Activated CD8-positive, alpha-beta memory T cell treated with anti-CD3 and anti-CD28 coated beads, Interleukin-2, amount 50 U/mL, for 1 hour (primary cell): ENCODE measurements around the gene FAM43A.

Experiments used
- DNase-seq: peaks from one replicate; pipeline ENCODE4 v3.0.0-alpha.2; 2020; ENCODE audit errors: extremely low read depth

The FAM43A gene, protein sequence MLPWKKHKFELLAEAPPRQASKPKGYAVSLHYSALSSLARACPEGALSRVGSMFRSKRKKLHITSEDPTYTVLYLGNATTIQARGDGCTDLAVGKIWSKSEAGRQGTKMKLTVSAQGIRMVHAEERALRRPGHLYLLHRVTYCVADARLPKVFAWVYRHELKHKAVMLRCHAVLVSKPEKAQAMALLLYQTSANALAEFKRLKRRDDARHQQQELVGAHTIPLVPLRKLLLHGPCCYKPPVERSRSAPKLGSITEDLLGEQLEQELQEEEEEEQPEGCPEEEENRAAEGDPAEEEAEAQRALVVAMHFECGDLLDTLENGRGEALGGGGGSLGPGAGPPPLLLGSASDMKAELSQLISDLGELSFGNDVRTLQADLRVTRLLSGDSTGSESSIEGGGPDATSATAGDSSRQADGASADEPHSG

DNA sequence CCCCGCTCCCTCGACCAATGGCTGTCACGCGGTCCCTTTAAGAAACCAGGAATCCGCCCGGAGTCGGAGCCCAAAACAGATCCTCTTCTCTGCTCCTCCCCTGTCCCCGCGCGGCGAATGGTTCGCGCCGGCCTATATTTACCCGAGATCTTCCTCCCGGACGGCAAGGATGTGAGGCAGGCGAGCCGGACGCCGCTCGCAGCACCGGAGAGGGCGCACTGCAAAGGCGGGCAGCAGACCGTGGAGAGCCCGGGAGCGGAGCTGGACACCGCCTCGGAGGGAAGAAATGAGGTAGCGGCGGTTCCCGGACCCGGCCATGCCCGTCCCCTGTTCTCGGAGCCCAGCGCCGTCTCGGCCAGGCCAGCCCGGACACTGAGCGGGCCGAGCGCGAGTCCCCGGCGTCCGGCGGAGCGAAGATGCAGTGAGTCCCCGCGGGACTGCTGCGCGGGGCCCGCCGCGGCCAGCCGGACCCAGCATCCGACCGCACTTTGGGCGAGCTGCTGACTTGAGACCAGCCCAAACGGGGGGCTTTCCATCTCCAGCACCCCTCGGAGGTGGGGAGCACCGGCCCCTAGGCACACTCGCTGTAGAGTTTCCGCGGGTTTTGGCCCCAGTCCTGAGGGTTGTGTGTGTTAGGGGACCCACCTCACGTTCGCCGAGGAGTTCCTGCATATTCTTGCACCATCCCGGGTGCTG is at the start of gene FAM43A:
Gene FAM43A, plus strand, starts transcription at position 166 of the 696 bp plus-strand sequence. CDS start 944 bp downstream, outside the sequence.
- DNase-seq: no peak

DNA sequence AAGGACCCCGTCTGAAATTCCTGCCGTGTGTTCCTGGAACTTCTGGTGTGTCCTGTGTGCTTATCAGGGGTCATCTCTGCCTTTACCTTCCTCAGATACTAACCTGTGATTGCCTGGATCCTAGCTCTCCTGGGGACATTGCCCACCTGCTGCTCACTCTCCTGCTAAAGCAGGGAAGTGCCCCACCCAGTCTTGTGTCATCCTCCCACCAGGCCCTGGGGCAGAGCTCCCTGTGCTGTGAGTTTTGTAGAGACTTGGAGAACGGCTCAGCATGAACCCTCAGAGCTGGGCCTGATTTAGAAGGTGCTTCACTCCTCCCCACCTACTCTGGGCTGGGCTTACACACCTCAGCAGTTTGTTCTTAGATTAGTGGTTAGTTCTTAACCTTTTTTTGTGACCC is 48.6 kb upstream of the FAM43A start:
- no peak for DNase-seq

DNA sequence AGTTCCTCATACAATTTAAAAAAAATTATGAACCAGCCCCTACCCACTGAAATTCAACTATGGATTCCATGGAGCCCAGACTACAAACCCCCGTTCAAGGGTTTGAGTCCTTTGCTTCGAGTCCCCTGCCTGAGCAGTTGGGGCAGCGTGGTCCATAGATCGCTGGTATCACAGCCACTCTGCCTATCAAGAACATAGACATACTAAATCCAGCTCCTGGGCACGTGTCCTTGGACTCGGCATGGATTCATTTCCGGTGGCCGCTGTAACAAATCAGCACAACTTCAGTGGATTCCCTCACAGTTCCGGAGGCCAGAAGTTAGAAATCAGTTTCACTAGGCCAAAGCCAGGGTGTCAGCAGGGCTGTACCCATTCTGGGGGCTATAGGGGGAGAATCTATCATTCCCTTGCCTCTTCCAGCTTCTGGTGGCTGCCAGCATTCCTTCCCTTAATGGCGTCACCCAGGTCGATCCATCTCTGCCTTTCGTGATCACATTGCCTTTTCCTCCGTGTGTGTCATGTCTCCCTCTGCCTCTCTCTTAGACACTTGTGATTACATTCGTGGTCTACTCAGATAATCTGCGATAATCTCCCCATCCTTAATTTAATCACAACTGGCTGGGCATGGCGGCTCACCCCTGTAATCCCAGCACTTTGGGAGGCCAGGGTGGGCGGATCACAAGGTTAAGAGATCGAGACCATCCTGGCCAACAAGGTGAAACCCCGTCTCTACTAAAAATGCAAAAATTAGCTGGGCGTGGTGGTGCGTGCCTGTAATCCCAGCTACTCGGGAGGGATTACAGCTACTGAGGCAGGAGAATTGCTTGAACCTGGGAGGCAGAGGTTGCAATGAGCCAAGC is 47.9 kb upstream of the FAM43A start:
- no peak for DNase-seq

DNA sequence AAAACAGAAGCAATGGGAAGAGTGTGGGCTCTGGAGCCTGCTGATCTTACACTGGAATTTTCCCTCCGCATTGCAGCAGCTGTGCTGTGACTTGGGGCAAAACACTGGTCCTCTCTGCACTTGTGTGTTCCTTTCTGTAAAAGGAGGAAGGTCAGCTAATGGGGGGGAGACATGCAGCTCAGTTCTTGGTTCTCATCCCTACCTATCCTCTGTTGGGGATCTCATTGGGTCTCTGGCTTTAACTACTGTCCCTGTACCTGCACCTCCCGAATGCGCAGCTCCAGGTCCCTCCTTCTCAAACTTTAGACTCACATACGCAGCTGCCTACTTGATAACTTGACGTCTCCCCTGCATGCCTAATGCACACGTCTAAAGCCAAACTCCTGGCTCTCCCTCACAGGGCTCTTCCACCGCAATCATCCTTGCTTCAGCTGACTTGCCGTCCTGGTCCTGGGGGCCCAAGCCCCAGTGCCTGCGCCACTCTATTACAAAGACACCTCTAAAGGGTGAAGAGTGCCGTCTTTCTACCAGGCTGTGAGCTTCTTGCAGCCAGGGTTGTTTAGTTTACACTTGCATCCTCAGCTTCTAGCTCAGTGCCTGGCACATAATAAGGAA is 46.6 kb upstream of the FAM43A start:
- no peak for DNase-seq

DNA sequence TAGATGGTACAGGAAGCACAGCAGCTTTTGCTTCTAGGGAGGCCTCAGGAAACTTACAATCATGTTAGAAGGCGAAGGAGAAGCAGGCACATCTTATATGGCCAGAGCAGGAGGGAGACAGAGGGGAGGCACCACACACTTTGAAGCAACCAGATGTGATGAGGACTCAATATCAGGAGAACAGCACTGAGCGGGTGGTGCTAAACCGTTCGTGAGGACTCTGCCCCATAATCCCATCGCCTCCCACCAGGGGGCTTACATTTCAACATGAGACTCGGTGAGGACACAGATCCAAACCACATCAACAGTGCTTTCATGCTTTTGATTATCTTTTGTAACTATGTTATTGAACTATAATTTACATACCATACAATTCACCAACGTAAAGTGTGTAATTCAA is 44.9 kb upstream of the FAM43A start:
- DNase-seq: peak; percentile 19

DNA sequence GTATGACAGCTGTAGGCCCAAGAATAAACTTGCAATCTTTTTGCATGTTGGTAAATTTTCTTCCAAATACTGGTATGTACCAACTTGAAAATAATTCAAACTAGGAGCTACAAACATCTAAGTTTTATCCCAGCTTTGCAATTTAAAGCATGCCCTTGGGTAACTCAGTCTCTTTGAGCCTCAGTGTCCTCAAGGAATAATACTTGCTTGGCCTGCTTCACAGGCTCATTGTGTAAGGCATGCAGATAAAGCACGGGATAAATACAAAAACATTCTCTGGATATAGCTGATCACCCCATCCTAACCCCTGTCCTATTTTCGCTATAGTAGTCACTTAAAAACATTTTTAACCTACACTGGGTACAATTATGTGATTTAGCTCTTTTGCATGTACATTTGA is 42.9 kb upstream of the FAM43A start:
- no peak for DNase-seq

DNA sequence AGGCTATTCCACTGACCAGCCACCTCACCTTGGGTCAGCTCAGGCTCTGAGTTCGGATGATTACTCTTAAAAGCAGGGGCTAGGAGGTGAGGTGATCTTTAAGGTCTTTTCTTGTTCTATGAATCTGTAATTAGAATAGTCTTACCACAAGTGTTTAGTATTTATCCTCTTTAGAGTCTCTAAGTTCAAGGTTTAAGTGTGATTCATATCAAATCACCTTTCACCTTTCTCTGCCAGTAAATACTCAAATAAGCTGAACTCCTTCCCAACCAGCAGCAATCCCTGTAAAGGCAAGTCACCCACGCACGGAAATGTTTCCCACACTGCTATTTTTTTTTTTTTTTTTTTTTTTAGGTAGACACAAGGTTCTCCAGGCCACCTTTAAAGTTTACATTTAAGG is 37.9 kb upstream of the FAM43A start:
- DNase-seq: no peak

DNA sequence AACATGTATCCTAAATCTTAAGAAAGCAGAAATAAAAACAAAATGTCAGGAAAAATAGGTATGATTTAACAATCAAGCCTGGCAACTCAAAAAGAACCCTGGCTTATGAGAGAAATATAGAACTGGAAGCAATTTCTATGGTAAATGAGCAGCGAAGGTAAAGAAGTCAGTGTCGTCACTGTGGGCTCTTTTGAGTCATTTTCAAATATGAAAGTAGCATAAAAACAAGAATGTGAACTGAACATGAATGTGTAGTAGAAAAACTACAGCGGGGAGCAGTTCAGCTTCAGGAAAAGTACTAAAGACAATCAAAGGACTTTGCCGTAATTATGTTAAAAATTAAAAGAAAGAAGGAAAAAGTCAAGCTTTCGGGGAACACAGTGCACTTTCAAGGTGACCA is 31.2 kb upstream of the FAM43A start:
- DNase-seq: no peak

DNA sequence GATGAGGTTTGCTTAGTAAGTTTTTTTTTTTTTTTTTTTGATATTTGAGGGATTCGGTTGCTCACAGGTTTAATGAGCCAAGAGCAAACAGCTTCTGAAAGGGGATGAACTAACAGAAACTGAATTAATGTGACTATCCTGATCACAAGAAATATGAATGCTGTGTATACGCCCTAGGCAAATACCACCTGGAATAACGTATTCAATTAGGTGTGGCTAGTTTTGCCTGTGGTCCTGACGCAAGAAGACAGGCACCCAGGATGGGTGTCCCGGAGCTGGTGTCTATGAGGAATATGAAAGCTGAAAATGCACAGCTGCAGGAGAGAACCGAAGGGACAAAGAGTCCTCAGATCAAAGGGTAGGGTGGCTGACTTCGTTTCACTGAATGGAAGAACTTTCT is 28.2 kb upstream of the FAM43A start:
- no peak for DNase-seq

DNA sequence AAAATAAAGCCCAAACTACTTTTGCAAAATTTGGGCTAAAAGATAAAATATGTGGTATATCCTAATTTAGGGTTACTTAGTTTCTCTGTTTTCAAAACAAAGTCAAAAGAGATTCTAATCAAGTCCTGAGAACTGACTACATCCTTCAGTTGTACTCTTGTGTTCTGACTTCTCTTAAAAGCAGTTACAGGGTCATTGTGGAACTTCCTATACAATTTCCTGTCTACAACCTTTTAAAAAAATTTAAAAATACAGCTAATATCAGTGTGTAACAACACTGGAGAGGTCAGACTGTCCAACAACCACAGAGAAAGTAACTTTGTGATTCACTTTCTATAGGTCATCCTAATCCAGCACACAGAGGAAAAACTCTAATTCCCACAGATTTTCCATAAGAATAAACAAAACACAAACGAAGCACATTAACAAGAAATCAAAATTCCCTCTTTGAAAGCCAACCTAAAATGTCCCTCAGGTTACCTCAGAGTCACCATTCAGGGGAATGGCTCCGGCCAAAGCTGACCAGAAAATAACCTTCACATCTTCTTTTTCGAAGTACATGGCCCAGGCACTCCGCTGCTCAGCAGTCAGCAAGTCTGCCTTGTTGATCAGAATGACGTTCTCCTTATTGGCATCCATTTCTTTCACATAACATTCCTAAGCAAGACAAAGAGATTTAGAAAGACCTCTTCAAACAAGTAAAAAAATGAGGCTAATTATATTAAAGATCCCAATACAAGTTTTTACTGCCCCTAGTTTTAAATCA is 27.0 kb upstream of the FAM43A start:
- DNase-seq: no peak

DNA sequence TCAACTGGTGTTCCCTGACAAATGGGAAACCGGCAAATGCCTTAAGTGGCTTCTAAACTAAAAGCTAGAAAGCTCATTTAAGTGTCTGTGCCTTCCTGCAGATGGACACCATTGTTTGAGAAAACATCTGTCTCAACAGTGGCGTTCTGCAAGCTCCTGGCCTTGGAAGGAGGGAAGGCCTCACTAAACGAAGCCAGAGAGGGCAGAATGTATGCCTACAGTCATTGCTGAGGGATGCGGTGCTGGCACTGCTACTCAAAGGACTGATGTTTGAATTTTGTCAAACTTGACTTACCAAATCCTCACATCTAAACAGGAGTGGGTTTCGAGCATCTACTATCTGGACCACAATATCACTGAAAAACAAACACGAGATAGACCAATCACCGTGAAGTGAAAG is 25.9 kb upstream of the FAM43A start:
- DNase-seq: no peak

DNA sequence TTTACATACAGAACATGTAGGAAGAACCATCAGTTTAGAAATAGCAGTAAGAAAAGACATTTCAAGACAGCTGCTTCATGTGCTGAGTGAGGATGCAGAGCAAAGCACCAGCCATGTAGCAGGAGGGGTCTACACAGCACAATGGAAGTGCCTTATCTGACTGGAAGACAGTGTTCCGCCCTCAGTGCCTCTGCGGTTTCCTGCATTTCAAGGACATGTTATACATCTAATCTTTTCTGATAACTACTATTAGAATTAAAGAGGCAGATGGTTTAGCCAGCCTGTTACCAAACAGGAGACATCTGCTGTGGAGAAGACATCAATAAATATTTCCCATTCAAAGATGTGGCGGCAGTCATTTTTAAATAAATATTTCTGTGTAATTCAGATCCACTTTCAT is 24.3 kb upstream of the FAM43A start:
- DNase-seq: no peak

DNA sequence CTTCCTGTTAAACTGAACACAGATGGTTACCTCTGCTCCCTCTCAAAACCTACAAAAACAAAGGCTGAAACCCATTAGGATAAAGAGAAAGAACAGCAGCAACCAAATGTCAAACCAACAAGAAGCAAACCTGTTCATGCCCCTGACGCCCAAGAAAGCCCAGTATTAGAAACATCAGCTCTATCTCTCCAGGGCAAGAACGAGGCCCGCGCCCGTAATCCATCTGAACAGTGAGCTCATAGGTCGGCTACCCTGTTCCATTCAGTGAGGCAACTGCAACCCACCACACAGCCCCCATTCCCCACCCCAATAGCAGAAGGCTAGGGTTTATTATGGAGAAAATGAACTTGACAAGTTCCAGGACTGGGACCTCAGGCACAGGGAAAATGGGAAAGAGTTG is 23.7 kb upstream of the FAM43A start:
- no peak for DNase-seq

DNA sequence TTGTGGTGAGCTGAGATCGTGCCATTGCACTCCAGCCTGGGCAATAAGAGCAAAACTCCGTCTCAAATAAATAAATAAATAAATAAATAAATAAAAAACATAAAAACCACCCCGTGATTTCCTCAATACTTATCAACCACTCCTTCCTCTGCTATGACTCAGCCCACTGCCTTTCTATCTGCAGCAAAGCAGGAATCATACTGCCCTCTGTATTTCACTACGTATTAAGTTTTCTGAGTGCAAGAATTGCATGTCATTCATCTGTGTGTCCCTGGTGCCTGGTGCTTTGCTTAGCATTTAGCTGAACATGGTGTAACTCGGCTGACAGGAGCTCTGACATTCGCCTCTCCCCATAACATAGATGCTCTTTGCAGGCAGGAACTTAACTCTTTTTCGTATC is 20.8 kb upstream of the FAM43A start:
- DNase-seq: no peak

DNA sequence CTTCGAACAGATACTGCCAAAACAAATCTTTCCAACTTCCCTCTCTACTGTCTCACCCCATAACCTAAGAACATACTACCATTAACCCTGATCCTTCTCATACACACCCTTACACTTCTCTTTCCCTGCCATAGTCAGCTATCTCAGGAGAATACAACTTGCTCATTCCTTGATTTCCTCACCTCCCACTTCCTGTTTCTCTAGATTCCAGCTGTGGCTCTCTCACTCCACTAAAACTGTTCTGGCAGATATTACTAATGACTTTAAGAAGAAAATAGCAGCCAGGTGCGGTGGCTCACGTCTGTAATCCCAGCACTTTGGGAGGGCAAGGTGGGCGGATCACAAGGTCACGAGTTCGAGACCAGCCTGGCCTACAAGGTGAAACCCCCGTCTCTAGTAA is 18.3 kb upstream of the FAM43A start:
- no peak for DNase-seq

DNA sequence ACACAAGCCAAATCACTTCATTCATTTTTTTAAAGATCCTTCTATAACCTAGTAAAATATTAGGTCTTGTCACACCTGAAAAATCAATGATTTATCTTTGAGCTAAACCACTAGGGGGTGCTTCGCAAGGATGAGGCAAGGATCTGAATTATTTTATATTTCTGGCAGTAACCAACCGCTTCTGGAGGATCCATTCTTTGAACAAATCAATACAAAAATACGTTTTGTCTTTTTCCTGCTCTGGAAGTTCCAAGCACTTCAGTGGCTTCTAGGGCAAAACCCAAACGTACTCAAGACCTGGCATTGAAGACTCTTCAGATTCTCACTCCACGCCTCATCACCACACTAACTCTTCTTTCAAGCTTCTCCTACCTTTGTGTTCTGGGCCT is 14.2 kb upstream of the FAM43A start:
- no peak for DNase-seq

DNA sequence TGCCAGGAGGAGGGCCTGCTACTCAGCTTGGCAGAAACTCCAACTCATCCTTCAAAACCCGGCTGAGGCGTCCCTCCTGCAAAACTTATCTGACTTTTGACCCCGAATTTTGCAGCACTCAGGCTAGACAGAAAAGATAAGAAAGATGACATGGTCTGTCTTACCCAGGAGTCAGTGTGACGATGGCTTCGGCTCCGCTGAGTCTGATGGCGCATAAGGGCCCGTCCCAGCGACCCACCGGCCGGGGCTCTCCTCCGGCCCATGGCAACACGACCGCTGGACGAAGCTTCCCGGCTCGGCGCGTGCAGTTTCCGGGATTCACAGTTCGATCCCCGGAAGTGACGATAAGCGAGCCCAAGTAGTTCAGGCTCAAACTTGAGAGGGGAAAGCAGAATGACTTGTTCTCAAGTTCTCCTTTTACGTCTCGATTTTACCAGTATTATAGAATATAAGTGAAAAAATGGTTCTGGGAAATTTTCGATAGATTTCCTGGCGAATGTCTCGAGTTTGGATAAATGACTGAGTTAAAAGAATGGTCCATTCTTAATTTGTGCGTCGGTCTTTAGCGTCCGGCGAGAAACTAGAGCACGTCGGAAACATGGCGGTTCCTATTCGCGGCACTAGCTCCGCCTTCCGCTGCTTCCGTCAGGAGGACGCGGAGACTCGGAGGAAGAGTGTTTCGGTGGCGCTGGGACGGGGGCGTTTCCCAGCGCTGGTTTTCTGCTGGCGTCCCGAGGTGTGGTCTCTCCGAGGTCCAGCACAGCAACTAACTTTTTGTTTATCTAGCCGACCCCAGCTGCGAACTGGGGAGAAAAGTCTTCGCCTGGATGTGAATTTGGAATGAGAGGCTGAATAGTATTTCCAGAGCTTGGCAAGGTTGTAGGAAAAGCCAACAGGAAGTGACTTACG is 13.5 kb upstream of the FAM43A start, which contains the start of gene LSG1:
Gene LSG1, minus strand, starts transcription at position 292 of the 909 bp plus-strand sequence. Its CDS starts 29 bp downstream, at position 263.
- DNase-seq: peak; percentile 71

DNA sequence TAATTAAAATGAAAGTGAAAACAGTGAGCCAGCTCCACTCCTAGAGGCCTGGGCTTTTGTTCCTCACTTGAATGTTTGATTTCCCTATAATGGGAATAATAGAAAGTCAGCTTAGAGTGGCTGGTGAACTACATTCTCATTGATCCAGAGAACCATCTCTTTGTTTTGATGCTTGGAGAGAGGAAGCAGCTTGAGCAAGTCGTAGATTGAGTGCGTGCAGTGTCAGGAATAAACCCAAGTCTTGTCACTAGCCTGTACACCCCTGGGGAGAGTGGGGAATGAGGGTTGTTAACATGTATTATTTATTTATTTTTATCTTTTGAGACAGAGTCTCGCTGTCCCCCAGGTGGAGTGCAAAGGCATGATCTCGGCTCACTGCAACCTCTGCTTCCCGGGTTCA is 12.8 kb upstream of the FAM43A start:
- no peak for DNase-seq

DNA sequence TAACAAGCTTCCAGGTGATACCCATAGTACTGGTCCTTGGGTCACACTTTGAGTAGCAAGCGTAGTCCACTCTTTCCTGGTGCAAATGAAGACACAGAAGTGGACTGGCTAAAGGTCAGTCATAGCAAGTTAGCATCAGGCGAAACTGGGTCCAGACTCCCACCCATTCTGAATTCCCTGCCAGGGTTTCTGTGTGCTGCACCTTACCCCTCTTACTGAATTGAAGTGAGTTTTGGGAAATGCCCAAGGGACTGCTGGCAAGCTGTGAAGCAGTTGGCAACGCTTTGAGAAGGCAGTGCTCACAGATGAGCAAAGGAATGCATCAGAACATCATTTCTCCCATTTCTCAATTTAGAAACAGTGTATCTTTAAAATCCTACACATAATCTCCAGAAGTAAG is 11.9 kb upstream of the FAM43A start:
- DNase-seq: no peak

DNA sequence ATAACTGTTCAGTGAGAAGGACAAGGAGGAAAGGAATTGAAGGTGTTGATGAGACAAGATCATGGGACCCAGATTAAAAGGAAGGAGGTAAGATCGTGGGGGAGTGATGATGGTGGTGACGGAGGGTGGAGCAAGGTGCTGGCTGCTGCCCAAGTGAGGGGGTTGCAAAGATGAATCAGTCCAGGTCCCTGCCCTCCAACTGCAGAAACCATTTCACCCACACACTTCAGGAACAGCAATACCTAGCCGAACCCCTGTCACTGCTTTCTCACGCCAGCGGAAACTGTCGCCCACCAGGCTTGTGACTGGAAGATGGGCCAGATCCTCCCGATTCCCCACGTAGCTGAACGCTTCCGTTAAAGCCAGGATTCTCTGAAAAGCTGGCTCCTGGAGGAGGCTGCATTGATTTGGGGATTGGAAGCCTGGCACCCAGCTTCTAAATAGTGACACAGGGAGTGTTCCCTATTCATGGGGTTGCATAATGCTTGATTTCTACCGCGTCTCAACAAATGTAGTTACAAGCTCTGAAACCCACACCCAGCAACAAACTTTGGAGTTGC is 10.5 kb upstream of the FAM43A start:
- no peak for DNase-seq
